ENCODE results near the gene FAM3C. TPM values are rescaled to one million over a fixed set of nuclear protein-coding genes. Genes with fewer than 3 reads are reported as not detected.

Gene FAM3C
- total RNA-seq, 1 donor from 2014 or later, result 64.1 TPM

DNA sequence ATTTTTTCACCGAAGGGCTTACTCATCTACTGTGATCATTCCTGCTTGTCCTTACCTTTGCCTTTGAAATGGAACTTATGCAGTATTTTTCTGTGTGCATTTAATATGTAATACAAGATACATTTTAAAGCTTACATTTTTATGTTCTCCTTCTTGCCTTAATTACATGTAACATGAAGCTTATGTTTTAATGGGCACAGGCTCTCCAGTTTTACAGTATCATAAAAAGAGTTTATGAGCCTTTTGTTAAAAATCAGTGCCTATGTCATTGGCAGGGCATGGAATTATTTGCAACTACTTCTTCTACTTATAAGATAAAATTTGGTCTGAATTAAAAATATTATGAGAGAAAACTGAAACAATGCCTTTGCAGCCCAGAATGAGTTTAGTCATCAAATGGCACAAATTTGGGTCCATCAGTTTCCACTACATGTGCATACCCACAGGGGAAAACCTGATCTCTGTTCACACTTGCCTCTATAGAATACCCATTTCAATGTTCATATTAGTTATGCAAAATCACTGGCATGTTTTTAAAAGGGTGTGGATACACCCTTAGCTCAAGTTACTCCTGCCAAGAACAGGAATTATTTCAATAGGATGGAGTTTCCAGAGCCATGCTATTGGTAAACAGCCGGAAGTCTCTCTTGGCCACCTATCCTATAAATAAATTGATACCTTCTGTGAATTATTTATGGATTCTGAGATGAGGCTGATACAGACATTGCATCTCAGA, 95.3 kb downstream of the FAM3C start:
- no peak for DNase-seq (ENCODE audit: low spot score)

Other genes starting within 250 kb of the FAM3C start
- gene WNT16, start 67.3 kb downstream of the FAM3C start, total RNA-seq, result 0.10 TPM

Measured in ureter (tissue), 1 donor.